SJCRH30 (cell line): ENCODE results near the gene PWWP2B. TPM values are rescaled to one million over a fixed set of nuclear protein-coding genes. Genes with fewer than 3 reads are reported as not detected.

Source experiments
- DNase-seq, 2 experiments: peaks; one replicate each; pipeline ENCODE4 v3.0.0-alpha.2; 2015 to 2020
- H3K27ac ChIP-seq: fragments of 250-450 bp; sonication (Bioruptor Pico); 2 replicates; pipeline ENCODE4 v1.5.1; 2020; ENCODE audit warnings: mild to moderate bottlenecking, moderate library complexity
- H3K27me3 ChIP-seq: fragments of 250-450 bp; sonication (Bioruptor Pico); 2 replicates; pipeline ENCODE4 v1.5.1; 2020; ENCODE audit warnings: mild to moderate bottlenecking, moderate library complexity
- H3K36me3 ChIP-seq: fragments of 250-450 bp; sonication (Bioruptor Pico); 2 replicates; pipeline ENCODE4 v1.5.1; 2020; ENCODE audit warnings: mild to moderate bottlenecking, moderate library complexity
- H3K4me1 ChIP-seq: fragments of 250-450 bp; sonication (Bioruptor Pico); 2 replicates; pipeline ENCODE4 v1.5.1; 2020; ENCODE audit warnings: mild to moderate bottlenecking, moderate library complexity
- H3K4me3 ChIP-seq: fragments of 250-450 bp; sonication (Bioruptor Pico); 2 replicates; pipeline ENCODE4 v1.5.1; 2020; ENCODE audit warnings: mild to moderate bottlenecking, moderate library complexity
- H3K9me3 ChIP-seq: fragments of 250-450 bp; sonication (Bioruptor Pico); replicated peaks from 2 replicates; pipeline ENCODE4 v1.5.1; 2020; ENCODE audit warnings: mild to moderate bottlenecking, moderate library complexity
- total RNA-seq: library from RNA; depleted of rRNA; stranded (reverse); fragments of >200 nt; shearing (Covaris generic); gene quantifications from 2 replicates; pipeline ENCODE4 v1.2.3, GENCODE V29; 2014

Gene PWWP2B
- total RNA-seq, 1 experiment from 2014 or later = 0.57 TPM

- Histone ChIP-seq H3K4me1 (no peaks in the 10 kb centered on the region), H3K36me3 (no peaks in the 10 kb centered on the region), H3K27ac (no peak overlapping the region)
Measured at GRCh38 chr10:132448248-132448731, 51.3 kb downstream of the PWWP2B start.

GRCh38 chr10:132449051-132449810 lies 52.2 kb downstream of the PWWP2B start:
- Histone ChIP-seq H3K4me1 (no peaks in the 10 kb centered on the region), H3K4me3 (no peak overlapping the region), H3K27me3 (no peaks in the 10 kb centered on the region), H3K27ac (no peak overlapping the region), H3K36me3 (no peaks in the 10 kb centered on the region), H3K9me3 (no peaks in the 10 kb centered on the region)
- DNase-seq = no peak

More at GRCh38 chr10:132448248-132448731, 51.3 kb downstream of the PWWP2B start:
- no peaks in the 10 kb centered on the region for H3K9me3 ChIP-seq
- H3K4me3 ChIP-seq = no peak overlapping the region
- DNase-seq = no peak
- H3K27me3 ChIP-seq = no peaks in the 10 kb centered on the region

GRCh38 chr10:132449811-132450181 lies 52.8 kb downstream of the PWWP2B start:
- DNase-seq = no peak
- Histone ChIP-seq H3K27me3 (no peaks in the 10 kb centered on the region), H3K4me1 (no peaks in the 10 kb centered on the region), H3K4me3 (no peak overlapping the region), H3K27ac (no peak overlapping the region), H3K36me3 (no peaks in the 10 kb centered on the region), H3K9me3 (no peaks in the 10 kb centered on the region)

- H3K4me3 ChIP-seq = no peak overlapping the region
- H3K4me1 ChIP-seq = no peaks in the 10 kb centered on the region
- no peak for DNase-seq
- no peak overlapping the region for H3K27ac ChIP-seq
- H3K36me3 ChIP-seq = no peaks in the 10 kb centered on the region
- H3K27me3 ChIP-seq = no peaks in the 10 kb centered on the region
- no peaks in the 10 kb centered on the region for H3K9me3 ChIP-seq
Measured at GRCh38 chr10:132450466-132450824, 53.4 kb downstream of the PWWP2B start.

GRCh38 chr10:132450825-132451505 lies 54.0 kb downstream of the PWWP2B start:
- Histone ChIP-seq H3K27ac (no peak overlapping the region), H3K36me3 (no peaks in the 10 kb centered on the region), H3K9me3 (no peaks in the 10 kb centered on the region), H3K4me3 (no peak overlapping the region), H3K27me3 (no peaks in the 10 kb centered on the region), H3K4me1 (no peaks in the 10 kb centered on the region)
- DNase-seq = no peak

- Histone ChIP-seq H3K4me1 (no peaks in the 10 kb centered on the region), H3K9me3 (no peaks in the 10 kb centered on the region), H3K36me3 (no peaks in the 10 kb centered on the region), H3K4me3 (no peak overlapping the region), H3K27ac (no peak overlapping the region), H3K27me3 (no peaks in the 10 kb centered on the region)
- no peak for DNase-seq
Measured at GRCh38 chr10:132451506-132452215, 54.7 kb downstream of the PWWP2B start.

GRCh38 chr10:132452216-132452650 lies 55.2 kb downstream of the PWWP2B start:
- Histone ChIP-seq H3K27me3 (no peaks in the 10 kb centered on the region), H3K4me1 (no peaks in the 10 kb centered on the region), H3K27ac (no peak overlapping the region), H3K9me3 (no peaks in the 10 kb centered on the region), H3K36me3 (no peaks in the 10 kb centered on the region), H3K4me3 (no peak overlapping the region)
- DNase-seq = no peak

GRCh38 chr10:132452651-132453469 lies 55.9 kb downstream of the PWWP2B start:
- Histone ChIP-seq H3K4me1 (no peaks in the 10 kb centered on the region), H3K27me3 (no peaks in the 10 kb centered on the region), H3K9me3 (no peaks in the 10 kb centered on the region), H3K4me3 (no peak overlapping the region), H3K36me3 (no peaks in the 10 kb centered on the region), H3K27ac (no peak overlapping the region)
- peak; percentile 44 to 62 for DNase-seq

GRCh38 chr10:132453470-132453861 lies 56.5 kb downstream of the PWWP2B start:
- no peak overlapping the region for H3K4me3 ChIP-seq

GRCh38 chr10:132454296-132455198 lies 57.5 kb downstream of the PWWP2B start:
- no peak overlapping the region for H3K4me3 ChIP-seq
- no peaks in the 10 kb centered on the region for H3K36me3 ChIP-seq
- DNase-seq = no peak
- H3K27ac ChIP-seq = no peak overlapping the region
- no peaks in the 10 kb centered on the region for H3K4me1 ChIP-seq
- H3K27me3 ChIP-seq = no peaks in the 10 kb centered on the region
- H3K9me3 ChIP-seq = no peaks in the 10 kb centered on the region

More at GRCh38 chr10:132453470-132453861, 56.5 kb downstream of the PWWP2B start:
- Histone ChIP-seq H3K9me3 (no peaks in the 10 kb centered on the region), H3K27me3 (no peaks in the 10 kb centered on the region), H3K4me1 (no peaks in the 10 kb centered on the region), H3K27ac (no peak overlapping the region), H3K36me3 (no peaks in the 10 kb centered on the region)
- no peak for DNase-seq

GRCh38 chr10:132455441-132455971 lies 58.5 kb downstream of the PWWP2B start:
- H3K4me3 ChIP-seq = no peak overlapping the region
- no peak overlapping the region for H3K27ac ChIP-seq
- H3K9me3 ChIP-seq = no peaks in the 10 kb centered on the region
- no peaks in the 10 kb centered on the region for H3K27me3 ChIP-seq
- no peak for DNase-seq
- no peaks in the 10 kb centered on the region for H3K36me3 ChIP-seq
- H3K4me1 ChIP-seq = no peaks in the 10 kb centered on the region

- no peak for DNase-seq
- H3K4me1 ChIP-seq = no peaks in the 10 kb centered on the region
- no peak overlapping the region for H3K27ac ChIP-seq
- no peaks in the 10 kb centered on the region for H3K9me3 ChIP-seq
- no peaks in the 10 kb centered on the region for H3K27me3 ChIP-seq
- H3K4me3 ChIP-seq = no peak overlapping the region
- no peaks in the 10 kb centered on the region for H3K36me3 ChIP-seq
Measured at GRCh38 chr10:132455986-132456847, 59.2 kb downstream of the PWWP2B start.

- DNase-seq = no peak
- Histone ChIP-seq H3K27me3 (no peaks in the 10 kb centered on the region), H3K27ac (no peak overlapping the region), H3K9me3 (no peaks in the 10 kb centered on the region), H3K4me1 (no peaks in the 10 kb centered on the region), H3K36me3 (no peaks in the 10 kb centered on the region), H3K4me3 (no peak overlapping the region)
Measured at GRCh38 chr10:132456881-132457280, 59.9 kb downstream of the PWWP2B start.
